NCI-H460 (cell line): ENCODE data around the gene SEPTIN11. TPM values are rescaled to one million over a fixed set of nuclear protein-coding genes. Genes with fewer than 3 reads are reported as not detected.
"Not testable (repeated sequence)": the region's sequence is repeated elsewhere in the genome, so short reads cannot be mapped to it uniquely, and the experiment has no call there.

Experiments used
- DNase-seq: peaks from one replicate; pipeline ENCODE4 v3.0.0-alpha.2; 2016; ENCODE audit warnings: low read depth; ENCODE audit errors: extremely low read depth
- total RNA-seq: library from RNA; depleted of rRNA; stranded (reverse); fragments of >200 nt; shearing (Covaris generic); gene quantifications from 2 replicates; pipeline ENCODE4 v1.2.3, GENCODE V29; 2014

The SEPTIN11 gene
- total RNA-seq, 1 experiment from 2014 or later, result 32.2 TPM

DNA sequence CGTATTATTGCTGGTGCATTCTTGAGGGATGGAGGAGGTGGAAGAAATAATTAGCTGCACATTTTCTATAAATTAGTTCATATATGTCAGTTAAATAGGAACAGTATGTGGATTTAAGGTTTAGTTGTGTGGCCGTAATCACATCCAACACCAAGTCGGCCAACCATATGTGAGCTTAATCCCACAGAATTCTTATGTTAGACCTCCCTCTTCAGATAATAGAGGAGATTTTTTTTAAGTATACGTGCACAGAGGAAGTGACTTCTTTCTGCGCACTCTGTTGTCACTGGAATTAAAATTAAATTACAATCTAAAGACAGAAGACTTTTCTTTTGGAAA lies 2.1 kb downstream of the SEPTIN11 start:
- DNase-seq, result no peak

- no peak for DNase-seq
Measured at GRCh38 chr4:76952071-76952470, 2.5 kb downstream of the SEPTIN11 start.

- no peak for DNase-seq
Measured at GRCh38 chr4:76952656-76953582, 3.4 kb downstream of the SEPTIN11 start.

GRCh38 chr4:76953956-76954355 lies 4.4 kb downstream of the SEPTIN11 start:
- DNase-seq, result no peak

GRCh38 chr4:76954489-76954888 lies 4.9 kb downstream of the SEPTIN11 start:
- DNase-seq, result no peak

DNA sequence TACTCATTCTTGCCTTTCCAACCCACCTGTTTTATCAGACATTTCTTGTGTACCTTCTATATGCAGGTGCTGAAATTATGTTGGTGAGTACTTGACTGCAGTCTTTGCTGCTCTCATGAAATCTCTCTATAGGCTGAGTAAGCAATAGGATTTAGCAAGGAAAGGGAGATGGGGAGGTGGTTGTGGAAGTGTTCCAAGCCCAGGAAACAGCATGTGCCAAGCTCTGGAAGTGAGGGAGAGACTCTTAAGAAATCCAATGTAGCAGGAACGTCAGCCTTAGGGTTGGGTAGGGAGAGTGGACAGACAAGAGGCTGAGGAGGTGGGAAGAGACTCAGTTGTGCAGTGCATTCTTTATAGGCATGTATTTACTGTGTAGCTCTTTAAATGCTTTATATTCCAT lies 5.6 kb downstream of the SEPTIN11 start:
- DNase-seq, result no peak

DNA sequence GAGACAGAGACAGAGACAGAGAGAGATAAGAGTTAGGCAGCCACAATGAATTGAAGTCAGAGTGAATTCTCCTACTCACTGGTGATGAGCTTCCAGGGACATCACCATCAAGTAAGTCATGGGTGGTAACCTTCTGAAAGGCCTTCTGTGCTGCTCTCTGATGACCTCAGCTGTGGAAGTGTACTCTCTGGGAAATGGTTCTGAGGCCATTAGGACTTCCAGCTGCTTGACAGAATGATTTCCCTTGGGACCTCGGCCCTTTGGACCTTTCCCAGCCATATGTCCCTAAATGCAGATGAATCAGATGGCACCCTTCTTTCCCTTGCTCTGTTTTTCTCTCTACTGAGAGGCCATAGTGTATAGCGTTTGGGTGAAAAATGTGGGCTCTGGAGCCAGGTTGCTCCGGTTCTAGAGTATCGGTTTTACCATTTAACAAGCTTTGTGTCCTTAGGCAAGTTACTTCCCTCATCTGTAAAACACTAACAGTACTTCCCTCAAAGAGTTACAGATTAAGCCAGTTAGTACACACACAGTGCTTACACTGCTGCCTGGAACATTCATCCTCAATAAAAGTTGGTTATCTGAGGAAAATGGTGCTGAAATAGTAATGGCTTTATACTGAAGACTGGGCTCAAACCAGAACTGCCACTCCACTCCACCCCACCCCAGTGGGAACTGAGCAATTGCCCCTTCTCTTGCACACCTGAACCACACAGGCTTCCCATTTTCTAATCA lies 7.6 kb downstream of the SEPTIN11 start:
- DNase-seq, result no peak

DNA sequence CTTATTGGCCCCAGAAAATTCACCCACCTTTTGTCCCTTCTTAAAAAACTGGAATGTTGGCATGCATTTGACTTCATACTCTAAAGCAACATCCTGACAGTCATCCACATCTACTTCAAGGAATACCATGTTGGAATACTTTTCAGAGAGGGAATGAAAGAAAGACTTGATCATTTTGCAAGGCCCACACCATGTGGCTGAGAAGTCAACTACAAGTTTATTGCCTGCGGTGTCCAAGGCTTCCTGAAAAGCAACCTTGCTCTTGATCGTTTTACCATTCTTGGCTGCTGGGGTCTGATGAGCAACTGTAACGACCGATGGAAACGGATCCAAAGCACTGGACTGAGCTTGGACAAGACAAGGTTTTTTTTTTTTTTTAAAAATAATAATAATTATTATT lies 9.3 kb downstream of the SEPTIN11 start:
- DNase-seq, result no peak

DNA sequence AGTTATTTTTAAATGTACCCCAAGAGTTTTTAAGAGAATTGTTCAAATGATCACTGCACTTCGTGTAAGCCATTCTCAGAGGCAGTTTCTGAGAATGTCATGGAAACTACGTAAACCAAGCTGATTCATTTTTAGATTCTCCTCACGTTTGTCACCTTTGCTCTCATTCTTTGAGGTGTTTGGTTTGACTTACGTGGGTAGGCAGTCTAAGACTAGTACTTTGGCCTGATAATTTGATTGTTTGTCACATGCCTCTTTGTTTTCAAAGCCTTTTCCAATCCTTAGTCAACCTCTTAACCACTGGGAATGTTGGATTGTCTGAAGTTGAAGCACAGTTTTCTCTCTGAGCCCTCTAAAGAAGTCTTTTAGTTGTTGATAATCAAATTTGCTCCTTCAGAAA lies 10.5 kb downstream of the SEPTIN11 start:
- DNase-seq, result no peak

- DNase-seq, result no peak
Measured at GRCh38 chr4:76962406-76963130, 13.0 kb downstream of the SEPTIN11 start.

GRCh38 chr4:76963131-76963750 lies 13.7 kb downstream of the SEPTIN11 start:
- no peak for DNase-seq

- DNase-seq, result not testable (repeated sequence)
Measured at GRCh38 chr4:76963927-76964326, 14.4 kb downstream of the SEPTIN11 start.

DNA sequence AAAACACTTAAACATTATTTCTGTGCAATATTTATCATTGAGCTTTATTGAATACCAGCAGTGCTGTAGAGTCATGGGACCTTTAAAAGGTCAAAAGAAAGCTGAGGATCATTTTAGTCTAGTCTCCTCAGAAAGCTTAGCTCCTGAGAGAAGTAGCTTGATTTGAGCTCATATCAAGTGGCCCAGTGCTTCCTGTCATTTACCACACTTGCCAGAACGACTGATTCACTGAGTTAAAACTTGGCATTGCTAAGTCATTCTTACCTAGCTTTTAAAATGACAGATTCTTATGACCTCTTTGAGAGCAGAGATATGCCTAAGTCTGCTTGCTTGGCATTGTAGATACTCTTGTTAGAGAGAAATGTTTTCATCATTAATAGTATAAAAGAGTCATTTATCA lies 15.2 kb downstream of the SEPTIN11 start:
- no peak for DNase-seq

GRCh38 chr4:76965866-76966579 lies 16.5 kb downstream of the SEPTIN11 start:
- DNase-seq, result no peak

GRCh38 chr4:76968937-76969336 lies 19.4 kb downstream of the SEPTIN11 start:
- DNase-seq, result no peak

DNA sequence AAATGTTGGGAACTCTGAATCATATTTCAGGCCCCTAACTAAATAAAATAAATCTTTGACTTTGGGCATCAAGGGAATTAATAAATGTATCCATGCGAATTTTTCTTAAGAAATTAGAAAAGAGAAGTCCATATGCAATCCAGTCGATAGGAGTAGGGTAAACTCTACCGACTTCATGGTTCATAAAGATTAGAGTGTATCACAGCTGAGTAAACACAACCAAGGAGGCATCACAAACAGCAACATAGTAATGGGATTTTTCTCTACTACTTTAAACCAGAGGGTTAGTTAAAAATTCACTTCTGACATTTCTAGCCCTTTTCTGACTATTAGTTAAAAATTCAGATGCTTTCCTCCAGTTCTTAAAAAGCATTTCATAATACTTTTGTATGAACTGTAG lies 19.9 kb downstream of the SEPTIN11 start:
- no peak for DNase-seq

GRCh38 chr4:76969941-76970529 lies 20.5 kb downstream of the SEPTIN11 start:
- no peak for DNase-seq

GRCh38 chr4:76972306-76972705 lies 22.8 kb downstream of the SEPTIN11 start:
- DNase-seq, result no peak

DNA sequence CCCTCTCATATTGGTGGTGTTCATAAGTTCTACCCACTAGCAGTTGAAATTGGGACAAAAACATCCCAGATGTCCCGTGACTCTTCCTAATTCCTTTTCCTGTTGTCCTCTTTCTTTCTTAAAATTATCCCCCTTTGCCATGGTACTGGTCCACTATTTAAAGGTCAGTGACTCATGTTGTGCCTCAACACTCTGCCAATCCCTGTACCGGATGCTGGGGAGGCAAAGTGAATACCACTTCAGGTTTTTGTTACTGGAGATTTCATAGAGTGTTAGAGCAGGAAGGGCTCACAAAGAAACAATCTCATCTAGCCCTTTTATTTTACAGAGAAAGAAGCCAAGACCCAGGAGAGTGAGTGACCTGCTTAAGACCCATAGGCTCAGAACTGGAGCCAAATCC lies 24.6 kb downstream of the SEPTIN11 start:
- no peak for DNase-seq

GRCh38 chr4:76977113-76977512 lies 27.6 kb downstream of the SEPTIN11 start:
- DNase-seq, result no peak
